Astrocyte (in vitro differentiated cells and primary cell): ENCODE results near the gene GLIPR2.

Experiments used
- EZH2 ChIP-seq: IDR thresholded peaks from 2 replicates; pipeline ENCODE4 v1.6.1; 2012; ENCODE audit warnings: mild to moderate bottlenecking, low read length, inconsistent platforms; ENCODE audit not compliant: insufficient read depth
- TF ChIP-seq, protein P1 (sequence below): IDR thresholded peaks from 2 replicates; pipeline ENCODE4 v1.5.1; 2011; ENCODE audit warnings: low read depth, mild to moderate bottlenecking, inconsistent platforms, low read length, moderate library complexity; ENCODE audit not compliant: insufficient read depth

DNA sequence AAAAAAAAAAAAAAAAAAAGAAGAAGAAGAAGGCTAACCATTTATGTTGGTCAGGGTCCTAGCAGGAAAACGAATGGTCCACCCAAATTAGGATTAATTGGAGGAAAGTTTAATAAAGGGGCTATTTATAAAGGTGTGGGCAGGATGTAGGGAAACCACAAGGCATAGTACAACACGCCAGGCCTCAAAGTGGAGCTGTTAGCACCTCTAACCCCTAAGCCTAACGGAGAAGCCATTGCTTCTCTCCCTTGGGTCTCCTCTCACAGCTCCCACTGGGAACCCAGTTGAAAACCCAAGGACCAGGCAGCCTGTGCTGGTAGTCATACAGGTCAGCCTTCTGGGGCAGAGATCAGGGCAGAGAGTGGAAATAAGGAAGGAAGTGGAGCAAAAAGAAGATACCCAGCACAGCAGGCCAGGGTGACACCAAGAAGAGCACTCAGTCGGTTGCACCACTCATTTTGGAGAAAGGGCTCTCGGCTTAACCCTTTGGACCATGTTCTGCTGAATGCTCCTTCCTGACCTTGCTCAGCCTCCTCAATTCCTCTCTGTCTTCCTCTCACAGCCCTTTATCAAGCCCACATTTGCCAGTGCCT, 8.8 kb upstream of the GLIPR2 start:
- TF ChIP-seq, protein P1, sequence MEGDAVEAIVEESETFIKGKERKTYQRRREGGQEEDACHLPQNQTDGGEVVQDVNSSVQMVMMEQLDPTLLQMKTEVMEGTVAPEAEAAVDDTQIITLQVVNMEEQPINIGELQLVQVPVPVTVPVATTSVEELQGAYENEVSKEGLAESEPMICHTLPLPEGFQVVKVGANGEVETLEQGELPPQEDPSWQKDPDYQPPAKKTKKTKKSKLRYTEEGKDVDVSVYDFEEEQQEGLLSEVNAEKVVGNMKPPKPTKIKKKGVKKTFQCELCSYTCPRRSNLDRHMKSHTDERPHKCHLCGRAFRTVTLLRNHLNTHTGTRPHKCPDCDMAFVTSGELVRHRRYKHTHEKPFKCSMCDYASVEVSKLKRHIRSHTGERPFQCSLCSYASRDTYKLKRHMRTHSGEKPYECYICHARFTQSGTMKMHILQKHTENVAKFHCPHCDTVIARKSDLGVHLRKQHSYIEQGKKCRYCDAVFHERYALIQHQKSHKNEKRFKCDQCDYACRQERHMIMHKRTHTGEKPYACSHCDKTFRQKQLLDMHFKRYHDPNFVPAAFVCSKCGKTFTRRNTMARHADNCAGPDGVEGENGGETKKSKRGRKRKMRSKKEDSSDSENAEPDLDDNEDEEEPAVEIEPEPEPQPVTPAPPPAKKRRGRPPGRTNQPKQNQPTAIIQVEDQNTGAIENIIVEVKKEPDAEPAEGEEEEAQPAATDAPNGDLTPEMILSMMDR: no peak
- TF ChIP-seq EZH2: no peak
